ENCODE results near the gene RPEL1.

GRCh38 chr10:103278862-103279298 is 33.2 kb downstream of the RPEL1 start:
- TF ChIP-seq ZBTB33 (IDR thresholded peaks at IDR 0.05; ENCODE audit: extremely low read depth, insufficient replicate concordance, low read length): no peak
- no peak for TF ChIP-seq POLR2A (IDR thresholded peaks at IDR 0.05; ENCODE audit: borderline replicate concordance, extremely low read depth, insufficient read depth, insufficient read length)
- TF ChIP-seq RAD21 (IDR thresholded peaks at IDR 0.05; ENCODE audit: low read depth): no peak

Data from HCT116 (cell line).